Endometrial microvascular endothelial cells (primary cell): ENCODE results near the gene GABARAPL2. TPM values are rescaled to one million over a fixed set of nuclear protein-coding genes. Genes with fewer than 3 reads are reported as not detected.
"Not testable (repeated sequence)": the region's sequence is repeated elsewhere in the genome, so short reads cannot be mapped to it uniquely, and the experiment has no call there.

ENCODE experiments used
- in situ Hi-C: cut with HindIII; loops from 2 replicates; pipeline ENCODE4 v1.10.0; 2017; ENCODE audit warnings: low sequenced_read_pairs, low pct_unique_long_range_greater_than_20kb; ENCODE audit errors: inconsistent ontology term
- total RNA-seq: library from RNA; depleted of rRNA; stranded (reverse); fragments of >200 nt; gene quantifications from one replicate; pipeline ENCODE4 v1.2.3, GENCODE V29; 2015; ENCODE audit errors: inconsistent ontology term

The GABARAPL2 gene
- total RNA-seq, 1 donor from 2014 or later: 56.8 TPM

DNA sequence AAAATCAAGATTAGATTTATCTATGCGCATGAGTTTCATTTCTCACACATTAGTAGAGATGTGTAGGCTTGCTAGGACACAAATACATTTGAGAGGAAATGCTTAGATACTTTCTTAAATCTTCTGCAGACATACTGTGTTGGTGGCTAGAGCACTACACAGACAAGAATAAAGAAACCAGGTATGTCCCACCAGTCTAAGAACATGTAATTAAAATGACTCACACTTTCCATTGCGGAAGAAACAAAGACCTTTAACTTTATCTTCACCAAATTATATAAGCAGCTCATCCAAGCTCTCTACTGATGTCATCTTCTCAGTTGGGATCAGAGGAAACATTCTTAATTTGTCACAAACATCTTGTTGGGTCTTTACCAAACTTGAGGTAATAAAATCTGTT lies 12.5 kb downstream of the GABARAPL2 start:
- in situ Hi-C loops: no loop called here

DNA sequence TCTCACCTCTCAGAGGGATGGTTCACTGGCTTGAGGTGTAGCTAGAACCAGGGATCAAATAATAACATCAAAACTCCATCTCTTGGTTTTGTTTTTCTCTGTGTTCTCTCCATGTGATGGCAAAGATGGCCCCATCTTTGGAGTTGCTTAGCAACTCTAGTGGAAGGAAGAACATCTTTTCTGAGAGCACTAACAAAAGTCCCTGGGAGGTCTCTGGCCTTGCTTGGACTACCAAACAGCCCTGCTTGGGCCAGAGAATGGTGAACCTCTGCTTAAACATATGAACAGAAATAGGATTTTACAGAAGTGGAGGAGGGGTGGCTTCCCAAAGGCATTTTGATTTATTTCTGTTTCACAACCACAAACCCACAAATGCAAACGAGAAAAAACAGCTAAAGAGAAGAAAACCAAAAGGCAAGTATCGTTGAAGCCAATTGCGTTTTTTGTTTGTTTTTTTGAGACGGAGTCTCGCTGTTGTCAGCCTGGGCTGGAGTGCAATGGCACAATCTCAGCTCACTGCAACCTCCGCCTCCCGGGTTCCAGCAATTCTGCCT lies 13.2 kb downstream of the GABARAPL2 start:
- in situ Hi-C loops: no loop called here

DNA sequence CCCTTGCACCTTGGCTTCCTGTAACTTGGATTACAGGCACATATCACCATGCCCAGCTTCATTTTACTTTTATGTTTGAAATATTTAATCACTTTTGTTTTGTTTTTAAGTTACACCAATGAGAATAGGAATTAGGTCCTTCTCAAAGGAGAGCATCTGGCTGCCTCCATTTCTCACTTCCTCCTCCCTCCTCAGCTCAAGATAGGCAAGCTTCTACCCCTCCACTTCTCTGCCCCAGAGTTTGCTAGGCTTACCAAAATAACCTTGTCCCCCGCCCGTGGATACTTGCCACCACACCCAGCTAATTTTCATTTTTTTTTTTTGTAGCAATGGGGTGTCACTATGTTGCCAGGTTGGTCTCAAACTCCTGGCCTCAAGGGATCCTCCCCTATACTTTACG lies 17.9 kb downstream of the GABARAPL2 start:
- in situ Hi-C loops: no loop called here

DNA sequence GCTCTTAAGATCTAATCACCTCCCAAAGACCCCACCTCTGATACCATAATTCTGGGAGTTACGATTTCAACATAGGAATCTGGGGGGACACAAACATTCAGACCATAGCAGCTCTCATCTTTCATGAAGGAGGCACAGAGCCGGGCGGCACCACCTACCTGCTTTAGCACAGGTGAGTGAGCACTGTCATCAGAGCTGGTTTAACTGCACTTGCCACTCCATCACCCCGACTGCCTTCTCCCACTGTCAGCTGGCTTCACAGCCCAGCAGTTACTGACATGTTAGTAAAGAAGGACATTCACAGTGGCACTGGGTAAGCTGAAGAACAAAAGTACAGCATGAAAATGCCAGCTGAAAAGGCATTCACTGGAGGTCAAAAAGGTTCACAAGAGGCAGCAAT lies 22.5 kb downstream of the GABARAPL2 start:
- in situ Hi-C loops: no loop called here

DNA sequence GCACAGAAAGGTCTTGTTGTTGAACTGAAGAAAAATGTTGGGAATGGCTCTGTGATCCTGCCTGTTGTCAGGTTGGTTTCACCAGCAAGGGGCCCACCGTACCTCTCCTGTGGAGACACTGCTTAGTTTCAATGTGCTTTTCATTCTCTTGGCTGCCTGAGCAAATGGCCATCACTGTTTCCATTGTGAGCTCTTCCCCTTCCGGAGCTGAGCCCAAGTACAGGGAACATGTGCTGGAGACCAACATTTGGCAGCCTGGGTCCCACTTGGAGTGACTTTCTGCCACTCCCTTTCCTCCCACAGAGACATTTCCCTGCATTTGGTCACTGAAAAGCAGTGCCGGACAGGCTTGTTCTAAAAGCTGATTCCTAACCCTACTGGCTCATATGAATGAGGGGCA lies 23.1 kb downstream of the GABARAPL2 start:
- in situ Hi-C loops: no loop called here

DNA sequence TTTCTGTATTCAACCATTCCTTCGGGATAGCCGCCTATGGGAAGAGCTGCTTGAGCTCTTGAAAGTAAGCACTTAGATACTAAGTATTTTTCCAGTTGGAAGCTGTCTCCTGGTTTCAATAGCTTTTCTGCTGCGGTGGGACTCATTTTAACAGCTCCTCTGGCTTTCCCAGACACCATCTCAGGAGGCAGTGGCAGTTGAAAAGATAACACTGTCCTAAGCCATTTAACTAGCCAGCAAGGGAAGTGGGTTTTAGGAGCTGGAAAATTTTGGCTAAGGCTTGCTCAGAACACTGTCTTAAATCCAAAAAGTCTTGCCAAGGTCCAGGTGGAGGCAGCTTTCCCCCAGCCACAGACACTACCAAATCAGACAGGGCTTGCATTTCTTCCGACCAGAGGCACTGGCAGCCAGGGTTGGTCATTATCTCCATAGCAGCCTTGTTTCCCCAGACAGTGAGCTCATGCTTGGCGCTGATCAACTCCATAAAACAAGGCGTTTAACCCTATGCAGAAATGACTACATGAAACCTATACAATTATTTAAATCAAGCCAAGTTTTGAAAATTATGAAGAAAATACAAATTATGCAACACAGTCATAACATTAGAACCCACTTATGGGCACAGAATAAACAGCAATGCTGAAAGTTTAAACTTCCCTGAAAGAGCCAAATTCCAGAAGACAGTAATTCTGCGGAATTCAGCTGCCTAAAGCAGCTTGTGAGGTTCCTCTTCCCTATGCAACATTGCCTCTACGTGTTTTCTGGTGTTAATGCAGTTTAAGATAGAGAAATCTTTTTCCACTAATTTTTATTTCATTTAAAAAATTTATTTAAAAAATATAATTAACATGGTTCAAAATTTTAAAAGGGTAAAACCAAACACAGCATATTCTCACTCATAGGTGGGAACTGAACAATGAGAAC lies 25.0 kb downstream of the GABARAPL2 start:
- in situ Hi-C loops: no loop called here

DNA sequence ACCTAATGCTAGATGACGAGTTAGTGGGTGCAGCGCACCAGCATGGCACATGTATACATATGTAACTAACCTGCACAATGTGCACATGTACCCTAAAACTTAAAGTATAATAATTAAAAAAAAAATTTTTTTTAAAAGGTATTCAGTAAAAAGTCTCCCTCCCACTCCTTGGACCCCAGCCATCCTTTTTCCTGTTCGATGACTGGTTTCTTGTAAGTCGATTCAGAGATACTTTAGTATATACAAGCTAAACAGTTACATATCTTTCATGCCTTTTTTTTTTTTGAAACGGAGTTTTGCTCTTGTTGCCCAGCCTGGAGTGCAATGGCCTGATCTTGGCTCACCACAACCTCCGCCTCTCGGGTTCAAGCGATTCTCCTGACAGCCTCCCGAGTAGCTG lies 25.7 kb downstream of the GABARAPL2 start:
- in situ Hi-C loops: not testable (repeated sequence)

DNA sequence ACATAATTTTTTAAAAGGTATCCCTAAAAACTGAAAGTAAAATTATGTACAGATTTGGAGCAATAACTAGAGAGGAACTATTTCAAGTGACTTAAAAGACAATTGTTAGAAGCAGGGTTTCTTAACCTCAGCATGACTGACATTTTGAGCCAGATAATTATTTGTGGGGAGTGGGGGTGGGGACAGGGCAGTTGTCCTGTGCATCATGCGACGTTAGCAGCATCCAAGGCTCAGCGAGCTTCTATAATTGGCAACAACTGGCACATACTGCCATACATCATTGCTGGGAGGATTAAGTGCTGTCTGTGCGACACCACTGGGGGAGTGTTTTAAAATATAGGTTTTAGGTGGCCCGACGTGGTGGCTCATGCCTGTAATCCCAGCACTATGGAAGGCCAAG lies 27.1 kb downstream of the GABARAPL2 start:
- in situ Hi-C loops: no loop called here

DNA sequence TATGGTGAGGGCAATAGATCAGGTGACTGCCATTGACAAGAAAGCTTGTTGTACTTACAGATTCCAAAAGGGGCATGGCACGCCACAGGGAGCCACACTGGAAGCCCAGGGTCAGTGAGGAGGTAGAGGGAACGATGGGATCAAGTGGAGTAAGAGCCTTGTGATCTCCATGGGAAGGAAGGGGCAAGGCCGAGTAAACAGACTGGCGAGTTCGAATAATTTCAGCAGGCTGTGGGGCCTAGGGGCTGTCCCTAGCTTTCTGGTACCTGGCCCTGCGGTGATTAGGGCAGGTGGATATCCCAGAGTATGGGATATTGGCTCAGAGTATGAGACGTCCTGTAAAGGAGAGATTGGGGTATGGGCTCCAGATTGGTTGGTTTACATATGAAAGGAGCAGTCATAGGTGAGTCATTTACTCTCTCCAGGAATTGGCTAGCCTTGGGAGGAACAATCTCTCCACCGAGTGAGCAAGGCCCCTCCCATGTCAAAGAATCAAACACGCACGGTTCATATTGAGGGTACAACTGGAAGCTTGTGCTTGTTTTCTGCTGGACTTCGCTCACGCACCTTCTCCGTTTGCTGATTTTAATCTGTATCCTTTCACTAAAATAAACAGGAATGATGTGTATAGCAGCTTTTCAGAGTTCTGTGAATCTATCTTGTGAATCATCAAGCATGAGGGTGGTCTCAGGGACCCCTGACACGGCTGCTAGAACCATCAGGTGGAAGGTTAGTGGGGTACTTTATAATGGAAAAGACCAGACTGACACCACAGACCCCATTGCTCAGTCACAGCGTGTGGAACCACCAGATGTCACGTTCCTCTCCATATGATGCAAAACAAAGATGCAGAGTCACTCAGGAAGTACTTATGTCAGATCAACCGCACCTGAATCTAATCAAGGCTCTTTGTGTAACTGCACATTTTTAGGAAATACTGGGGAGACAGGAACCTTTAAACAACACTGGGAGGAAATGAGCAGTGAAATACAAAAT lies 27.9 kb downstream of the GABARAPL2 start:
- in situ Hi-C loops: no loop called here

DNA sequence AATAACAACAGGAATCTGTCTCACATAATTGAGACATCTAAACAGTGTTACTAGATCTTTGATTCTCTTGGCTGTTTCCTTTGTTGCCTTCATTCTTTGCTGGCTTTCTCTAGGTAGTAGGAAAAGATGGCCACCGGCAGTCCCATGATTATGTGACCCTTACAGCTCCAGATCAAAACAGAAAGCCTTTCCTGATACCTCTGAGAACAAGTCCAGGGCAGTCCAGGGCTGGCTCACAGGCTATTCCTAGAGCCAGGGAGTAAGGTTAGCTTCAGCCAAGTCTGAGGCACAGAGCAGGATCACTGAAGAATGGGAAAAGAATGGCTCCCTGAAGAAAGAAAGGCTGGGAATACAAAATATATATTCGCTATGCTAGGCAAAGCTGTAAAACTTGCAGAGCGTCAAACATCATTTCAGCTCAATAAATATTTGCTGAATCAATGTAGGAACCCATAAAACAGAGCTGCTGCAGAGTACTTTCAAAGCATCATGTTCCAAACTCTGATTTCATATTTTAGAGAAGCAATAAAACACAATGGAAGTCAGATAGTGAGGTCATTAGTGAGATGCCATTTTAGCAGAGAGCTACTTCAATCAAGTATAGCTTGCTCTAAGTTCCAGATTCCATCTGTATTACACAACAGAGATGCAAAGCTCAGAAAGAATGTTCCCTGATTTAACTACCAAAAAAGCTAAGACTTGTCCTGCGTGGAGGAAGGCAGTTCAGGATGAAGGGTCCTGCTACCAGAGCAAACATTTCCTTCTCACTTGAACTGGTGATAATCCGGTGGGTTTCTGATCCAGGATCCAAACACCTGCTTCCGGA lies 33.5 kb downstream of the GABARAPL2 start:
- in situ Hi-C loops: no loop called here

DNA sequence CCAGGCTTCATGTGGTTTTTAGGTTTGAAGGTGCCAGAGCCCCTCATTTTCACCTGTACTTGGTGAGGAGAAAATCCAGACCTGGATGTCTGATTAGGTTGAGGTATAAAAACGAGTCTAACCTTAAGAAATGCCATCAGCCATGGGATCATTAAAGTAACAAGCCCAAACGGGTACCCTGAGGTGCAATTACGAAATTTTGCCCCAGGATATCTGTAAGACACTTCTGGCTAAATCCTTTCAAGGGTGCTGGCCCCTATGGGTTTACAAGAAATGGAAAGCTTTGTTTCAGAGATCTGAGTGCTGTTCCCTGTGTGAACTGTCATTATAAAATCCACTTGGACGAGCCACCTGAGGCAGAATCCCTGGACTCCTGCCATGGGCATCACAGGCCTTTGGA lies 37.1 kb downstream of the GABARAPL2 start:
- in situ Hi-C loops: no loop called here

DNA sequence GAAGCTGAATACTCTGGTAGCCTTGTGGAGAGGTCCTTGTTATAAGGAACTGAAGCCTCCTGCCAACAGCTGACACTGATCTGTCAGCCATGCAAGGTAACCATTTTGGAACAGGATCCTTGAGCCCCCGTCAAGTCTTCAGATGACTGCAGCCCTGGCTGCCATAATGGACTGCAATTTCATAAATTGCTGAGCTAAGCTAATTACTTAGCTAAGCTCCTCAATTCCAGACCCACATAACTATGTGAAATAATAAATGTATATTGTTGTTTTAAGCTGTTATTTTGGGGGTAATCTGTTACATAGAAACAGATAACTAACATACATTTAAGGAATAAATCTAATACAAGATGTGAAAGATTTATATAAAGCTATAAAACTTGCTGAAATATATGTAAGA lies 40.3 kb downstream of the GABARAPL2 start:
- in situ Hi-C loops: no loop called here

DNA sequence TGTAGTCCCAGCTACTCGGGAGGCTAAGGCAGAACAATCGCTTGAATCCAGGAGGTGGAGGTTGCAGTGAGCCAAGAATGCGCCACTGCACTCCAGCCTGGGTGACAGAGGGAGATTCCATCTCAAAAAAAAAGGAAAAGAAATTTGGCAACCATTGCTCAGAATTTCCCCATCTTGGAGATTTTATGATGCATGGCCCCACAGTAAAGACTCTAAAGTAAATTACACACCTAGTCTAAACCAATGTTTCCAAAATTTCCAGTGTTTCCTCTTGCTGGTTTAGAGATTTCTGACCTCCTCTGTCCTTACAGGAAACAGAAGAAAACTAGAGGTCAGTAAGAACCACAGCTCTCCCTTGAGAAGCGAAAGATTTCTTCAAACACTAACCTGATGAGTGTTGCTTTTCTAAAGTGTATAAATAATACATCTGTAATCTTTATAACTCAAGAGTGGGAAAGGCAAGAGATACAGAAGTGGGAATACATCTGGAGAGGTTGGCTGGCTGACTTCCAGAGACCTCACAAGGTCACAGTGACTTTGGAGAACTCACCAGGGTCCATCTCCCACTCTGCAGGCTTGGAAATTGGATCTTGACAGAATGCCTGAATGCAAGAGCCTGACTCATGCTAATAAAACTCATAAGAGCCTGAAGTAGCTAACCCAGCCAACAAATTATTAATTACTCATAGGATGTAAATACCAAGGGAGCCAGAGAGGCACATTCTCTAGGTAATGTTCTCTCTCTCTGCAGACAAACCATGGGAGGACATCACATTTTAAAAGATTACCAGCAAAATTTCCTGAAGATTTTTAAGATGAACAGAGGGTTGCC lies 48.1 kb downstream of the GABARAPL2 start:
- in situ Hi-C loops: no loop called here

DNA sequence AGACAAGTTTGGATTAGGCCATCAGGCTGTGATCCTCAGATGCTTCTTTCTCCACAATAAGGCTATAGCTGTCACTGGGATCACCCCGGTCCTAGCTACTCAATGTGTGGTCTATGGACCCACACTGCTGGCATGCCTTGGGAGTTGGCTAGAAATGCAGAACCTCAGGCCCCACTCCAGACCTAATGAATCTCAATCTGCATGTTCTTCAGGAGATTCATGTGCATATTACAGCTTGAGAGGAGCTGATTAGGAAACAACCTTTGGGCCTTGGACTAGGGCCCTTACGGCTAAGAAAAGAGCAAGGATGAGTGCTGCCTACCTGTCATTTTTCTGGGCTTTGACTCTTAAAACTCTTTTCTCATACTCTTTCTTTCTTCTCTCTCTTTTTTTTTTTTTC lies 49.4 kb downstream of the GABARAPL2 start:
- in situ Hi-C loops: no loop called here

DNA sequence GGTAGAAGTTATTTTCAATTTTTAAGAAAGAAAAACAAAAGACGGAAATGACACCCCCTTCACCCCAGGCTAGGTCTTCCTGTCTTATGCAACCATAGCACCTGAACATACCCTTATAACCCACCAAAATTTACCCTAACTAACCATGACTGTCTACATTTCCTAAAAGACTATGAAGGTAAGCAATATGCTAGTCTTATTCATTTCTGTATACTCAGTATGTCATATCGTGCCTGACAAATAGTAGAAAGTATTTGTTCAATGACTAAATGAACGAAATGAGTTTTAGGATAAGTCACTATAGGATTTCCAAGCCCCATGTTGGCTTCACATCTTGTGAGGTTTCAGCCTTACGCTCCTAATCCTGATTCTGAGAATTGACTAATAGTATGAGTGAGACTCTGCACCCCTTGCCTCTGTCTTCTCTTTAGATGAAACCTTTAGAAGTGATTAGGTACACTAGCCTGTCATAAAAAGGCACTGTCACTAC lies 50.4 kb downstream of the GABARAPL2 start:
- in situ Hi-C loops: no loop called here

DNA sequence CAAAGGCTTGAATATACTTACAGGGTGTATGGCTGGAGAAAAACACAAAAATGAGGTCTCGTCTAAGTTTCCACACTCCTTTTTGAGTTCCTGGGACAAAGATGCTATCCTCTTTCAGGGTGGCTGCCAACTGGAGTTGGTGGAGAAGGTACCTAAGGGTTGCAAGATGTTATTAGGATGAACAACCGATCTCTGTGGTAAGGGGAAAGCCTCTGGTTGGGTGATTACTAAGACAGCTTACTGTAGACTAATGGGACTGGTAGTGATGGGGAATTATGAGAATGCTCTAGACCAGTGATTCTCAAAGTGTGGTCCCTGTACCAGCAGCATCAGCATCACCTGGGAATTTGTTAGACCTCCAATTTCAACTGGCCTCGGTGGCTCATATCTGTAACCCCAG lies 50.9 kb downstream of the GABARAPL2 start:
- in situ Hi-C loops: no loop called here

DNA sequence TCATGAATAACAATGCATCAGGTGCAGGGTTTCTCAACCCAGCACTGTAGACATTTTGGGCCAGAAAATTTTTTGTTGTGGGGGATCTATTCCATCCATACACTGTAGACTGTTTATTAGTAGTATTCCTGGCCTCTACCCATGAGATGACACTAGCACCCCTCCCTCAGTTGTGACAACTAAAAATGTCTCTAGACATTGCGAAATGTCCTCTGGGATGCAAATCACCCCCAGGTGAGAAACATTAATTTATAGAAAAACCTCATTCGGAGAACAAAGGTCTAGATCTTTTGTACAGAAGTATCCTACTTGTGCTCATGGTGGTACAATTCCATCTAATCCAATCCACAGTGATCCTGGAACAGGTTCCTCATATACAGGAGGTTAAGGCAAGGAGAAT lies 52.6 kb downstream of the GABARAPL2 start:
- in situ Hi-C loops: no loop called here
